A549 (cell line): ENCODE data around the gene KLHL29.

ENCODE experiments used
- CEBPB ChIP-seq, 2 experiments: fragments of >200 bp in 1 of 2; sonication (Bioruptor Twin) in 1 of 2; formaldehyde crosslinking in 1 of 2; IDR thresholded peaks; 2 replicates each; pipeline ENCODE4 v1.6.1; 2012 to 2016
- EP300 ChIP-seq, 2 experiments: fragments of >200 bp; sonication (Bioruptor Twin); formaldehyde crosslinking; IDR thresholded peaks; 2 replicates in 1 of 2; 3 replicates in 1 of 2; pipeline ENCODE4 v1.6.1; 2016 to 2017
- MAFK ChIP-seq: fragments of 450-650 bp; IDR thresholded peaks from 2 replicates; pipeline ENCODE4 v1.6.1; 2014; ENCODE audit not compliant: partially characterized antibody
- MAZ ChIP-seq: fragments of 150-350 bp; IDR thresholded peaks from 2 replicates; pipeline ENCODE4 v1.6.1; 2014; ENCODE audit warnings: antibody characterized with exemption, low read depth, low read length, borderline replicate concordance
- MYC ChIP-seq: IDR thresholded peaks from 2 replicates; pipeline ENCODE4 v1.6.1; 2012; ENCODE audit warnings: mild to moderate bottlenecking, inconsistent platforms, low read length, improper control_type of control experiment, borderline replicate concordance
- POLR2A ChIP-seq: IDR thresholded peaks from 2 replicates; pipeline ENCODE4 v1.6.1; 2012; ENCODE audit warnings: mild to moderate bottlenecking, low read length
- TFCP2L1 ChIP-seq: fragments of 250-450 bp; sonication (Bioruptor Pico); IDR thresholded peaks from 2 replicates; pipeline ENCODE4 v1.5.0; 2021; ENCODE audit warnings: mild to moderate bottlenecking
- TF ChIP-seq, protein P1 (sequence below): fragments of >200 bp; sonication (Bioruptor Twin); formaldehyde crosslinking; IDR thresholded peaks from 3 replicates; pipeline ENCODE4 v1.5.1; 2016
- TF ChIP-seq, protein P2 (sequence below): IDR thresholded peaks from 2 replicates; pipeline ENCODE4 v1.6.1; 2012
- TF ChIP-seq, protein P3 (sequence below): fragments of 200-600 bp; sonication (generic); IDR thresholded peaks from 2 replicates; pipeline ENCODE4 v1.6.1; 2016; ENCODE audit warnings: antibody characterized with exemption, mild to moderate bottlenecking, moderate library complexity

DNA sequence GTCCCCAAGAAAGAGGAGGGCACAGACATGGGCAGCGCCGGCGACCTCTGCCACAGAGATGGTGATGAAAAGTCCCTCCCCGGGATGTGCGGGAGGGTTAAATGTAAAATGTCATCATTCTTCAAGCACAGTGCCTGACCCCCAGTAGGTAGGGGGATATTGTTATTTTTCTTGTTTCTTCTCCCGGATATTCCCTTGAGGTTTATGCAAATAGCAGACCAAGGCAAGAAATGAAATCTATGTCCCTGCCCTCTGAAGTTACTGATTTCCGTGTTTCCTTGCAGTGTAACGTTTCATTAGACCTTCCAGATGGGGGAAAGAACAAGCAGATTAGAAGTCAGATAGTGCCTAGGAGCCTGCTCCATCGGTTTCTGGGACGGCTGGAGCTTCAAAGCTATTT, 158.3 kb downstream of the KLHL29 start:
- TF ChIP-seq, protein P1, sequence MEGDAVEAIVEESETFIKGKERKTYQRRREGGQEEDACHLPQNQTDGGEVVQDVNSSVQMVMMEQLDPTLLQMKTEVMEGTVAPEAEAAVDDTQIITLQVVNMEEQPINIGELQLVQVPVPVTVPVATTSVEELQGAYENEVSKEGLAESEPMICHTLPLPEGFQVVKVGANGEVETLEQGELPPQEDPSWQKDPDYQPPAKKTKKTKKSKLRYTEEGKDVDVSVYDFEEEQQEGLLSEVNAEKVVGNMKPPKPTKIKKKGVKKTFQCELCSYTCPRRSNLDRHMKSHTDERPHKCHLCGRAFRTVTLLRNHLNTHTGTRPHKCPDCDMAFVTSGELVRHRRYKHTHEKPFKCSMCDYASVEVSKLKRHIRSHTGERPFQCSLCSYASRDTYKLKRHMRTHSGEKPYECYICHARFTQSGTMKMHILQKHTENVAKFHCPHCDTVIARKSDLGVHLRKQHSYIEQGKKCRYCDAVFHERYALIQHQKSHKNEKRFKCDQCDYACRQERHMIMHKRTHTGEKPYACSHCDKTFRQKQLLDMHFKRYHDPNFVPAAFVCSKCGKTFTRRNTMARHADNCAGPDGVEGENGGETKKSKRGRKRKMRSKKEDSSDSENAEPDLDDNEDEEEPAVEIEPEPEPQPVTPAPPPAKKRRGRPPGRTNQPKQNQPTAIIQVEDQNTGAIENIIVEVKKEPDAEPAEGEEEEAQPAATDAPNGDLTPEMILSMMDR: no peak
- TF ChIP-seq, protein P2, sequence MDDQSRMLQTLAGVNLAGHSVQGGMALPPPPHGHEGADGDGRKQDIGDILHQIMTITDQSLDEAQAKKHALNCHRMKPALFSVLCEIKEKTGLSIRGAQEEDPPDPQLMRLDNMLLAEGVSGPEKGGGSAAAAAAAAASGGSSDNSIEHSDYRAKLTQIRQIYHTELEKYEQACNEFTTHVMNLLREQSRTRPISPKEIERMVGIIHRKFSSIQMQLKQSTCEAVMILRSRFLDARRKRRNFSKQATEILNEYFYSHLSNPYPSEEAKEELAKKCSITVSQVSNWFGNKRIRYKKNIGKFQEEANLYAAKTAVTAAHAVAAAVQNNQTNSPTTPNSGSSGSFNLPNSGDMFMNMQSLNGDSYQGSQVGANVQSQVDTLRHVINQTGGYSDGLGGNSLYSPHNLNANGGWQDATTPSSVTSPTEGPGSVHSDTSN: no peak
- TF ChIP-seq, protein P3, sequence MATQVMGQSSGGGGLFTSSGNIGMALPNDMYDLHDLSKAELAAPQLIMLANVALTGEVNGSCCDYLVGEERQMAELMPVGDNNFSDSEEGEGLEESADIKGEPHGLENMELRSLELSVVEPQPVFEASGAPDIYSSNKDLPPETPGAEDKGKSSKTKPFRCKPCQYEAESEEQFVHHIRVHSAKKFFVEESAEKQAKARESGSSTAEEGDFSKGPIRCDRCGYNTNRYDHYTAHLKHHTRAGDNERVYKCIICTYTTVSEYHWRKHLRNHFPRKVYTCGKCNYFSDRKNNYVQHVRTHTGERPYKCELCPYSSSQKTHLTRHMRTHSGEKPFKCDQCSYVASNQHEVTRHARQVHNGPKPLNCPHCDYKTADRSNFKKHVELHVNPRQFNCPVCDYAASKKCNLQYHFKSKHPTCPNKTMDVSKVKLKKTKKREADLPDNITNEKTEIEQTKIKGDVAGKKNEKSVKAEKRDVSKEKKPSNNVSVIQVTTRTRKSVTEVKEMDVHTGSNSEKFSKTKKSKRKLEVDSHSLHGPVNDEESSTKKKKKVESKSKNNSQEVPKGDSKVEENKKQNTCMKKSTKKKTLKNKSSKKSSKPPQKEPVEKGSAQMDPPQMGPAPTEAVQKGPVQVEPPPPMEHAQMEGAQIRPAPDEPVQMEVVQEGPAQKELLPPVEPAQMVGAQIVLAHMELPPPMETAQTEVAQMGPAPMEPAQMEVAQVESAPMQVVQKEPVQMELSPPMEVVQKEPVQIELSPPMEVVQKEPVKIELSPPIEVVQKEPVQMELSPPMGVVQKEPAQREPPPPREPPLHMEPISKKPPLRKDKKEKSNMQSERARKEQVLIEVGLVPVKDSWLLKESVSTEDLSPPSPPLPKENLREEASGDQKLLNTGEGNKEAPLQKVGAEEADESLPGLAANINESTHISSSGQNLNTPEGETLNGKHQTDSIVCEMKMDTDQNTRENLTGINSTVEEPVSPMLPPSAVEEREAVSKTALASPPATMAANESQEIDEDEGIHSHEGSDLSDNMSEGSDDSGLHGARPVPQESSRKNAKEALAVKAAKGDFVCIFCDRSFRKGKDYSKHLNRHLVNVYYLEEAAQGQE: no peak
- TF ChIP-seq TFCP2L1 (CRISPR knock-in tag) (no peak), POLR2A (no peak), MAFK (no peak), EP300 (IDR thresholded peaks at IDR 0.05) (no peak), MAZ (no peak), MYC (no peak), CEBPB (IDR thresholded peaks at IDR 0.05) (no peak)
